HCT116 (cell line): Measurements from ENCODE around the gene OPCML. TPM values are rescaled to one million over a fixed set of nuclear protein-coding genes. Genes with fewer than 3 reads are reported as not detected.

Source experiments
- ATAC-seq: fragments of 200-7000 bp; cut with Tn5 transposase; 2 replicates; pipeline ENCODE4 v1.9.1; 2020; ENCODE audit warnings: mild to moderate bottlenecking, moderate library complexity
- BruUV-seq: library from RNA; stranded (reverse); fragments of 400-500 nt; replicated peaks from 2 replicates; lab custom pipeline; 2021; lab: Mats Ljungman, UMichigan
- CTCF ChIA-PET: fragments of 300-600 bp; sonication (Branson Sonifier 250); formaldehyde crosslinking; loops from one replicate; lab custom pipeline; 2021; ENCODE audit warnings: antibody characterized with exemption; lab: Charles Lee
- POLR2A ChIA-PET: fragments of 300-600, 350-600 bp; sonication (Branson Sonifier 250); formaldehyde crosslinking; loops from one replicate; lab custom pipeline; 2021; ENCODE audit warnings: antibody characterized with exemption; lab: Charles Lee
- RAD21 ChIA-PET, 2 experiments: fragments of 300-600 bp; sonication (Branson Sonifier 250); formaldehyde crosslinking; loops; one replicate each; lab custom pipeline; 2023; ENCODE audit warnings: low total read pairs in 2 of 2; ENCODE audit not compliant: uncharacterized antibody in 2 of 2, unreplicated experiment in 2 of 2, low non-redundant PET in 1 of 2; lab: Charles Lee
- DNase-seq: peaks from one replicate; pipeline ENCODE4 v3.0.0-alpha.2; 2010; ENCODE audit warnings: low read depth, low spot score
- H2AFZ ChIP-seq: fragments of 200-600 bp; shearing (Covaris generic), sonication (generic); 2 replicates; pipeline ENCODE4 v1.6.1; 2017; ENCODE audit warnings: low read depth, mixed run types, mixed read lengths, antibody characterized with exemption, low read length; ENCODE audit not compliant: poor library complexity, severe bottlenecking
- H3K27ac ChIP-seq: 2 replicates; pipeline ENCODE4 v1.5.1; 2012; ENCODE audit warnings: low read depth, low read length
- H3K27me3 ChIP-seq: fragments of 200-600 bp; sonication (generic); 2 replicates; pipeline ENCODE4 v1.6.1; 2016; ENCODE audit warnings: mixed run types, low read length, mixed read lengths; ENCODE audit not compliant: insufficient read depth
- H3K36me3 ChIP-seq, 2 experiments: fragments of 200-500 bp in 1 of 2; fragments of 200-600 bp in 1 of 2; sonication (Bioruptor generic) in 1 of 2; sonication (generic) in 1 of 2; 2 replicates each; pipeline versions ENCODE4 v1.5.1 to v1.6.1; 2014 to 2016; ENCODE audit warnings: low read length in 2 of 2, inconsistent platforms in 1 of 2, mixed read lengths in 1 of 2, mixed run types in 1 of 2; ENCODE audit not compliant: insufficient read depth in 2 of 2, control insufficient read depth in 1 of 2
- H3K4me1 ChIP-seq, 2 experiments: fragments of 200-600 bp in 1 of 2; sonication (generic) in 1 of 2; 2 replicates each; pipeline versions ENCODE4 v1.5.1 to v1.6.1; 2012 to 2017; ENCODE audit warnings: low read length in 2 of 2, inconsistent platforms in 1 of 2, mild to moderate bottlenecking in 1 of 2, mixed read lengths in 1 of 2, mixed run types in 1 of 2, moderate library complexity in 1 of 2; ENCODE audit not compliant: insufficient read depth in 2 of 2, control insufficient read depth in 1 of 2
- H3K4me2 ChIP-seq: fragments of 200-600 bp; sonication (generic); 2 replicates; pipeline ENCODE4 v1.6.1; 2017; ENCODE audit warnings: mixed run types, low read length, mixed read lengths
- H3K4me3 ChIP-seq, 2 experiments: fragments of 200-600 bp in 1 of 2; sonication (generic) in 1 of 2; replicated peaks in 1 of 2; 2 replicates each; pipeline ENCODE4 v1.5.1; 2011 to 2016; ENCODE audit warnings: low read length in 2 of 2, control low read depth in 1 of 2, low read depth in 1 of 2, mild to moderate bottlenecking in 1 of 2, mixed read lengths in 1 of 2, mixed run types in 1 of 2
- H3K79me2 ChIP-seq: fragments of 200-600 bp; sonication (generic); 2 replicates; pipeline ENCODE4 v1.6.1; 2017; ENCODE audit warnings: mild to moderate bottlenecking, mixed run types, low read length, moderate library complexity, mixed read lengths; ENCODE audit not compliant: insufficient read depth
- H3K9ac ChIP-seq: fragments of 200-600 bp; sonication (generic); 2 replicates; pipeline ENCODE4 v1.6.1; 2016; ENCODE audit warnings: low read length, mixed read lengths
- H3K9me2 ChIP-seq: fragments of 200-600 bp; sonication (generic), shearing (Covaris generic); 2 replicates; pipeline ENCODE4 v1.6.1; 2017; ENCODE audit warnings: mixed run types, mild to moderate bottlenecking, moderate library complexity; ENCODE audit not compliant: insufficient read depth
- H3K9me3 ChIP-seq, 2 experiments: fragments of 200-500 bp in 1 of 2; fragments of 200-600 bp in 1 of 2; sonication (Bioruptor generic) in 1 of 2; sonication (generic) in 1 of 2; 2 replicates each; pipeline ENCODE4 v1.6.1; 2014 to 2017; ENCODE audit warnings: low read length in 2 of 2, mixed read lengths in 2 of 2, inconsistent platforms in 1 of 2, low read depth in 1 of 2, mild to moderate bottlenecking in 1 of 2, mixed run types in 1 of 2, moderate library complexity in 1 of 2; ENCODE audit not compliant: control insufficient read depth in 1 of 2, insufficient read depth in 1 of 2
- H4K20me1 ChIP-seq: fragments of 200-600 bp; sonication (generic), shearing (Covaris generic); 2 replicates; pipeline ENCODE4 v1.6.1; 2017; ENCODE audit warnings: mixed run types, mild to moderate bottlenecking, moderate library complexity; ENCODE audit not compliant: insufficient read depth
- CBX3 ChIP-seq: IDR thresholded peaks from 2 replicates; pipeline ENCODE4 v1.6.1; 2012; ENCODE audit warnings: low read depth
- CEBPB ChIP-seq: IDR thresholded peaks from 2 replicates; pipeline ENCODE4 v1.6.1; 2012; ENCODE audit warnings: low read depth
- ELF1 ChIP-seq: IDR thresholded peaks from 2 replicates; pipeline ENCODE4 v1.6.1; 2012; ENCODE audit warnings: low read depth, borderline replicate concordance
- EZH2 ChIP-seq: fragments of 200-600 bp; sonication (generic); IDR thresholded peaks from 2 replicates; pipeline ENCODE4 v1.6.1; 2017; ENCODE audit warnings: antibody characterized with exemption, mixed run types
- EZH2phosphoT487 ChIP-seq: fragments of 200-600 bp; IDR thresholded peaks from 2 replicates; pipeline ENCODE4 v1.6.1; 2018; ENCODE audit warnings: antibody characterized with exemption, borderline replicate concordance
- JUND ChIP-seq: IDR thresholded peaks from 2 replicates; pipeline ENCODE4 v1.6.1; 2012
- POLR2A ChIP-seq: IDR thresholded peaks from 2 replicates; pipeline ENCODE4 v1.7.0; 2011; ENCODE audit warnings: borderline replicate concordance; ENCODE audit not compliant: insufficient read depth, insufficient read length; ENCODE audit errors: extremely low read depth
- POLR2AphosphoS5 ChIP-seq: IDR thresholded peaks from 2 replicates; pipeline ENCODE4 v1.6.1; 2011; ENCODE audit warnings: mild to moderate bottlenecking, low read depth, low read length, moderate library complexity
- RAD21 ChIP-seq: IDR thresholded peaks from 2 replicates; pipeline ENCODE4 v1.6.1; 2012; ENCODE audit warnings: low read depth, mild to moderate bottlenecking
- SIN3A ChIP-seq: IDR thresholded peaks from 2 replicates; pipeline ENCODE4 v1.6.1; 2012; ENCODE audit warnings: low read depth
- SP1 ChIP-seq: IDR thresholded peaks from 2 replicates; pipeline ENCODE4 v1.6.1; 2012; ENCODE audit warnings: low read depth
- TCF7L2 ChIP-seq: IDR thresholded peaks from 2 replicates; pipeline ENCODE4 v1.7.0; 2011; ENCODE audit warnings: borderline replicate concordance, inconsistent platforms; ENCODE audit not compliant: insufficient read depth, insufficient read length; ENCODE audit errors: extremely low read depth
- YY1 ChIP-seq: IDR thresholded peaks from 2 replicates; pipeline ENCODE4 v1.6.1; 2011; ENCODE audit warnings: low read length, low read depth, moderate library complexity, mild to moderate bottlenecking; ENCODE audit not compliant: insufficient replicate concordance; ENCODE audit errors: extremely low read depth
- ZFX ChIP-seq: fragments of 450-650 bp; IDR thresholded peaks from 2 replicates; pipeline ENCODE4 v1.6.1; 2017
- ZNF274 ChIP-seq: fragments of 200-500 bp; sonication (Bioruptor generic); IDR thresholded peaks from 2 replicates; pipeline ENCODE4 v1.6.1; 2014; ENCODE audit warnings: mild to moderate bottlenecking, low read depth, low read length, inconsistent platforms
- intact Hi-C: fragments of 100-400 bp; cut with micrococcal nuclease; formaldehyde crosslinking; loops from 2 replicates; pipeline ENCODE4 v1.10.0; 2022
- total RNA-seq: library from RNA; stranded (reverse); gene quantifications from one replicate; pipeline ENCODE4 v1.2.1, GENCODE V29; 2021; ENCODE audit not compliant: unreplicated experiment
- TF ChIP-seq, protein P1 (sequence below): IDR thresholded peaks from 2 replicates; pipeline ENCODE4 v1.6.1; 2012
- TF ChIP-seq, protein P2 (sequence below), 3 experiments: fragments of 200-600 bp in 1 of 3; sonication (generic) in 1 of 3; IDR thresholded peaks in 2 of 3; conservative IDR thresholded peaks in 1 of 3; 2 replicates each; pipeline ENCODE4 v1.5.1; 2012 to 2017; ENCODE audit warnings: low read depth in 2 of 3, low read length in 2 of 3, antibody characterized with exemption in 1 of 3, borderline replicate concordance in 1 of 3, control low read depth in 1 of 3, mild to moderate bottlenecking in 1 of 3, mixed read lengths in 1 of 3, mixed run types in 1 of 3, moderate library complexity in 1 of 3; ENCODE audit not compliant: insufficient read depth in 1 of 3
- TF ChIP-seq, protein P3 (sequence below): IDR thresholded peaks from 2 replicates; pipeline ENCODE4 v1.6.1; 2011; ENCODE audit warnings: mild to moderate bottlenecking, low read length, moderate library complexity; ENCODE audit not compliant: insufficient replicate concordance; ENCODE audit errors: extremely low read depth
- TF ChIP-seq, protein P4 (sequence below): IDR thresholded peaks from 2 replicates; pipeline ENCODE4 v1.6.1; 2012

Gene OPCML
- total RNA-seq, 1 experiment from 2014 or later: not detected

DNA sequence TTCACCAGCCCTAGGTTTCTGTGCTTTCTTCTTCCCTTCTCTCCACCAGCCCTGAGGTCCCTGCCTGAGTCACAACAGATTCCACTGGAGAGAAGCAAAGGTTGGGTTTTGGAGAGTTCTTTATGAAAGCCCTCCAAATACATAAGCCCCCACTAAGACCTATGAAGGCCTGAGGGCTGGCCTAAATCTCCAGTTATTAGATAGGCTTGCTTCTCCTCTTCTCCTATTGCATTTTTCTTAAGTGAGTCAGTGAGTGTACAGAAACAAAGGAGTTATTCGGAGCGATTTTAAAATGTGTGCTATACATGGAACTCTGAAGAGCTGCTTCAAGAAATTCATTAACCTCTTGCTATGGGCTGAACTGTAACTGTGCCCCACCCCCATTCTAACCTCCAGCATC lies 1057.3 kb downstream of the OPCML start:
- ATAC-seq (no peak), DNase-seq (no peak)
- H3K27me3 ChIP-seq: no peaks in the 10 kb centered on the region
- H3K9ac ChIP-seq: no peak overlapping the region
- H3K4me3 ChIP-seq: no peak overlapping the region
- H3K9me2 ChIP-seq: no peaks in the 10 kb centered on the region
- H4K20me1 ChIP-seq: no peaks in the 10 kb centered on the region
- intact Hi-C loops: no loop called here
- no peaks in the 10 kb centered on the region for H3K36me3 ChIP-seq
- TF ChIP-seq ELF1 (no peak), YY1 (no peak), SP1 (no peak), ZNF274 (no peak), SIN3A (no peak), ZFX (no peak), CEBPB (no peak), CBX3 (no peak), RAD21 (no peak), TCF7L2 (no peak), EZH2phosphoT487 (no peak), POLR2A (no peak), JUND (no peak), POLR2AphosphoS5 (no peak), EZH2 (no peak)
- TF ChIP-seq, protein P1, sequence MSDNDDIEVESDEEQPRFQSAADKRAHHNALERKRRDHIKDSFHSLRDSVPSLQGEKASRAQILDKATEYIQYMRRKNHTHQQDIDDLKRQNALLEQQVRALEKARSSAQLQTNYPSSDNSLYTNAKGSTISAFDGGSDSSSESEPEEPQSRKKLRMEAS: no peak
- TF ChIP-seq, protein P2, sequence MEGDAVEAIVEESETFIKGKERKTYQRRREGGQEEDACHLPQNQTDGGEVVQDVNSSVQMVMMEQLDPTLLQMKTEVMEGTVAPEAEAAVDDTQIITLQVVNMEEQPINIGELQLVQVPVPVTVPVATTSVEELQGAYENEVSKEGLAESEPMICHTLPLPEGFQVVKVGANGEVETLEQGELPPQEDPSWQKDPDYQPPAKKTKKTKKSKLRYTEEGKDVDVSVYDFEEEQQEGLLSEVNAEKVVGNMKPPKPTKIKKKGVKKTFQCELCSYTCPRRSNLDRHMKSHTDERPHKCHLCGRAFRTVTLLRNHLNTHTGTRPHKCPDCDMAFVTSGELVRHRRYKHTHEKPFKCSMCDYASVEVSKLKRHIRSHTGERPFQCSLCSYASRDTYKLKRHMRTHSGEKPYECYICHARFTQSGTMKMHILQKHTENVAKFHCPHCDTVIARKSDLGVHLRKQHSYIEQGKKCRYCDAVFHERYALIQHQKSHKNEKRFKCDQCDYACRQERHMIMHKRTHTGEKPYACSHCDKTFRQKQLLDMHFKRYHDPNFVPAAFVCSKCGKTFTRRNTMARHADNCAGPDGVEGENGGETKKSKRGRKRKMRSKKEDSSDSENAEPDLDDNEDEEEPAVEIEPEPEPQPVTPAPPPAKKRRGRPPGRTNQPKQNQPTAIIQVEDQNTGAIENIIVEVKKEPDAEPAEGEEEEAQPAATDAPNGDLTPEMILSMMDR (IDR thresholded peaks at IDR 0.05 in 2 of 3, conservative IDR thresholded peaks at IDR 0.05 in 1 of 3; ENCODE audit: borderline replicate concordance in 1 of 3, insufficient read depth in 1 of 3, low read depth in 2 of 3, low read length in 2 of 3): no peak
- TF ChIP-seq, protein P3, sequence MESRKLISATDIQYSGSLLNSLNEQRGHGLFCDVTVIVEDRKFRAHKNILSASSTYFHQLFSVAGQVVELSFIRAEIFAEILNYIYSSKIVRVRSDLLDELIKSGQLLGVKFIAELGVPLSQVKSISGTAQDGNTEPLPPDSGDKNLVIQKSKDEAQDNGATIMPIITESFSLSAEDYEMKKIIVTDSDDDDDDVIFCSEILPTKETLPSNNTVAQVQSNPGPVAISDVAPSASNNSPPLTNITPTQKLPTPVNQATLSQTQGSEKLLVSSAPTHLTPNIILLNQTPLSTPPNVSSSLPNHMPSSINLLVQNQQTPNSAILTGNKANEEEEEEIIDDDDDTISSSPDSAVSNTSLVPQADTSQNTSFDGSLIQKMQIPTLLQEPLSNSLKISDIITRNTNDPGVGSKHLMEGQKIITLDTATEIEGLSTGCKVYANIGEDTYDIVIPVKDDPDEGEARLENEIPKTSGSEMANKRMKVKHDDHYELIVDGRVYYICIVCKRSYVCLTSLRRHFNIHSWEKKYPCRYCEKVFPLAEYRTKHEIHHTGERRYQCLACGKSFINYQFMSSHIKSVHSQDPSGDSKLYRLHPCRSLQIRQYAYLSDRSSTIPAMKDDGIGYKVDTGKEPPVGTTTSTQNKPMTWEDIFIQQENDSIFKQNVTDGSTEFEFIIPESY: no peak
- TF ChIP-seq, protein P4, sequence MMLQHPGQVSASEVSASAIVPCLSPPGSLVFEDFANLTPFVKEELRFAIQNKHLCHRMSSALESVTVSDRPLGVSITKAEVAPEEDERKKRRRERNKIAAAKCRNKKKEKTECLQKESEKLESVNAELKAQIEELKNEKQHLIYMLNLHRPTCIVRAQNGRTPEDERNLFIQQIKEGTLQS: no peak
- TF ChIP-seq, all 23 proteins: peak for 0
- POLR2A ChIA-PET: no interaction called here
- Histone ChIP-seq H3K9me3 (peaks cover 7 to 43% of the 10 kb centered on the region in 2 experiments; a peak in 2 of 4 replicates), H3K27ac (no peak overlapping the region), H2AFZ (no peak overlapping the region), H3K79me2 (no peaks in the 10 kb centered on the region), H3K4me1 (no peaks in the 10 kb centered on the region), H3K4me2 (no peak overlapping the region)
- CTCF ChIA-PET: no interaction called here
- RAD21 ChIA-PET: no interaction called here
- BruUV-seq: no TSS peak
